Gastrocnemius medialis (tissue), 4 donors: ENCODE results near the gene HCFC1. TPM values are rescaled to one million over a fixed set of nuclear protein-coding genes. Genes with fewer than 3 reads are reported as not detected.

Source experiments
- ATAC-seq, 2 donors: fragments of 150-250 bp; one replicate each; pipeline ENCODE4 v1.9.1; 2016
- DNase-seq, 2 donors: peaks; one replicate each; pipeline ENCODE4 v3.0.0-alpha.2; 2019
- H3K27ac ChIP-seq, 4 donors: fragments of 200-600 bp; sonication (generic); 1 replicate in 1 of 4; 2 replicates in 3 of 4; pipeline ENCODE4 v1.5.1; 2016 to 2018; ENCODE audit warnings: mild to moderate bottlenecking in 2 of 4, moderate library complexity in 1 of 4
- H3K27me3 ChIP-seq, 3 donors: fragments of 200-600 bp; sonication (generic) in 2 of 3; 1 replicate in 1 of 3; 2 replicates in 2 of 3; pipeline versions ENCODE4 v1.5.1 to v1.6.0; 2016 to 2019; ENCODE audit warnings: mild to moderate bottlenecking in 1 of 3, moderate library complexity in 1 of 3
- H3K36me3 ChIP-seq, 2 donors: fragments of 200-600 bp; sonication (generic) in 1 of 2; one replicate each; pipeline ENCODE4 v1.5.1; 2017 to 2018
- H3K4me1 ChIP-seq, 2 donors: fragments of 200-600 bp; sonication (generic) in 1 of 2; one replicate each; pipeline ENCODE4 v1.5.1; 2016 to 2017; ENCODE audit warnings: mild to moderate bottlenecking in 2 of 2
- H3K4me3 ChIP-seq, 4 donors: fragments of 200-600 bp; sonication (generic) in 3 of 4; 1 replicate in 1 of 4; 2 replicates in 3 of 4; pipeline ENCODE4 v1.5.1; 2016 to 2019; ENCODE audit warnings: mild to moderate bottlenecking in 2 of 4
- H3K9me3 ChIP-seq, 3 donors: fragments of 200-600 bp; sonication (generic) in 2 of 3; 1 replicate in 1 of 3; 2 replicates in 2 of 3; pipeline ENCODE4 v1.5.1; 2016 to 2019
- POLR2A ChIP-seq, 2 donors: fragments of 450-650 bp; IDR thresholded peaks; one replicate each; pipeline ENCODE4 v1.6.1; 2017; ENCODE audit warnings: antibody characterized with exemption in 2 of 2, mild to moderate bottlenecking in 2 of 2, moderate library complexity in 2 of 2
- in situ Hi-C, 4 donors: fragments of 200-750 bp; cut with MboI; loops; one replicate each; pipeline versions ENCODE4 v1.15.0 to v1.8.0; 2017; ENCODE audit warnings: low sequenced_read_pairs in 4 of 4
- intact Hi-C: fragments of 100-400 bp; cut with DNase I; formaldehyde crosslinking; loops from one replicate; pipeline ENCODE4 v1.15.1; 2023; ENCODE audit warnings: low total_unique reads
- total RNA-seq, 4 donors: library from RNA; depleted of rRNA; stranded (reverse); fragments of >200 nt; gene quantifications; one replicate each; pipeline versions ENCODE4 v1.1.0 to v1.2.3, GENCODE V29; 2016
- TF ChIP-seq, protein P1 (sequence below), 5 experiments: fragments of 450-650 bp in 3 of 5; fragments of 200-600 bp in 2 of 5; sonication (generic) in 2 of 5; IDR thresholded peaks in 4 of 5; conservative IDR thresholded peaks in 1 of 5; 1 replicate in 4 of 5; 2 replicates in 1 of 5; pipeline ENCODE4 v1.5.1; 2016 to 2019; ENCODE audit warnings: antibody characterized with exemption in 5 of 5, mild to moderate bottlenecking in 3 of 5, moderate library complexity in 3 of 5

HCFC1 gene
- total RNA-seq, 4 donors from 2014 or later = 15.9 to 56.4 (median 51.8) TPM

DNA sequence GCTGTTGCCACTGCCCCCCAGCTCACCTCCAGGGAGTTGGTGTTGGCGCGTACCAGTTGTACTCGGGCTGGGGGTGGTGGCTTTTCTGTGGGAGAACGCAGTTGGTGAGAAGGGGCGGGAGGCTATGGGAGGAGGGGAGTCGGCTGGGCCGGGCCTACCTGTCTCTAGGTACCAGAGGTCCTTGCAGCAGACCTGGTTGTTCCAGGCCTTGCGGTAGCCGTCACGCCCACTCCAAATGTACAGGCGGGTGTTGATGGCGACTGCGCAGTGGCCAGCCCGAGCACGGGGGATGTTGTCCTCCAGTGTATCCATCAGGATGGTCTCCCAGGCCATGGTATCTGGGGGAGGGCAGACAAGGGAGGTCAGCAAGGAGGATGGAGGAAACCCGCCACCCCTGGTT lies 11.5 kb downstream of the HCFC1 start:
- intact Hi-C loops (no loop called here), in situ Hi-C loops (loop anchor here in 3 of 4 donors (25.0 kb wide), 4 partner anchors 102 to 998 kb away; partner anchors contain the start of genes IDH3G (in 2 of the 3), SRPK3 (in 2 of the 3), SSR4 (in 2 of the 3) and G6PD (in 1 of the 3))
- Histone ChIP-seq H3K9me3 (no peaks in the 10 kb centered on the region), H3K27me3 (no peaks in the 10 kb centered on the region), H3K4me1 (no peaks in the 10 kb centered on the region), H3K36me3 (peaks cover 0 to 66% of the 10 kb centered on the region in 2 donors), H3K4me3 (no peak overlapping the region), H3K27ac (no peak overlapping the region)
- no peak for TF ChIP-seq POLR2A (IDR thresholded peaks at IDR 0.05)
- TF ChIP-seq, protein P1, sequence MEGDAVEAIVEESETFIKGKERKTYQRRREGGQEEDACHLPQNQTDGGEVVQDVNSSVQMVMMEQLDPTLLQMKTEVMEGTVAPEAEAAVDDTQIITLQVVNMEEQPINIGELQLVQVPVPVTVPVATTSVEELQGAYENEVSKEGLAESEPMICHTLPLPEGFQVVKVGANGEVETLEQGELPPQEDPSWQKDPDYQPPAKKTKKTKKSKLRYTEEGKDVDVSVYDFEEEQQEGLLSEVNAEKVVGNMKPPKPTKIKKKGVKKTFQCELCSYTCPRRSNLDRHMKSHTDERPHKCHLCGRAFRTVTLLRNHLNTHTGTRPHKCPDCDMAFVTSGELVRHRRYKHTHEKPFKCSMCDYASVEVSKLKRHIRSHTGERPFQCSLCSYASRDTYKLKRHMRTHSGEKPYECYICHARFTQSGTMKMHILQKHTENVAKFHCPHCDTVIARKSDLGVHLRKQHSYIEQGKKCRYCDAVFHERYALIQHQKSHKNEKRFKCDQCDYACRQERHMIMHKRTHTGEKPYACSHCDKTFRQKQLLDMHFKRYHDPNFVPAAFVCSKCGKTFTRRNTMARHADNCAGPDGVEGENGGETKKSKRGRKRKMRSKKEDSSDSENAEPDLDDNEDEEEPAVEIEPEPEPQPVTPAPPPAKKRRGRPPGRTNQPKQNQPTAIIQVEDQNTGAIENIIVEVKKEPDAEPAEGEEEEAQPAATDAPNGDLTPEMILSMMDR (IDR thresholded peaks at IDR 0.05 in 4 of 5, conservative IDR thresholded peaks at IDR 0.05 in 1 of 5) = no peak
- DNase-seq (no peak), ATAC-seq (no peak)

DNA sequence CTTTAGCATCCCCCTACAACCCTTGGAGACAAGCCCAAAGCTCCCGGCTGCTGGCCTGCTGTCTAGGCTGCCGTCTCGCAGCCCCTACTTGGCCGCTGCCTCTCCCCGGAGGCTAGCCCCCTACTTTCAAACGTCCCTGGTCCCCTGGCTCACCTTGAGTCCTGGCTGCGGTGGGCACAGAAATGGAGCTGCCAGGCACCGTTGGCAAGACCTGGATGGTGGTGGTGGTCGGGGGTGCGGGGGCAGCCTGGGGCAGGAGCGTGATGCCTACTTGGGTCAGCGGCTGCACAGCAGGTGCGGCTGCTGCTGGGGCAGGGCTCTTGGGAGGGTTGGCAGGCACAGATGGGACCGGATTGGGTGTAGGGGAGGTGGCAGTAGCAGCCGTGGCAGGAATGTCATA lies 12.0 kb downstream of the HCFC1 start:
- ATAC-seq = no peak
- H3K4me1 ChIP-seq = no peaks in the 10 kb centered on the region
- in situ Hi-C loops = loop anchor here in 3 of 4 donors (25.0 kb wide), 4 partner anchors 103 to 997 kb away; partner anchors contain the start of genes IDH3G (in 2 of the 3), SRPK3 (in 2 of the 3), SSR4 (in 2 of the 3) and G6PD (in 1 of the 3)

DNA sequence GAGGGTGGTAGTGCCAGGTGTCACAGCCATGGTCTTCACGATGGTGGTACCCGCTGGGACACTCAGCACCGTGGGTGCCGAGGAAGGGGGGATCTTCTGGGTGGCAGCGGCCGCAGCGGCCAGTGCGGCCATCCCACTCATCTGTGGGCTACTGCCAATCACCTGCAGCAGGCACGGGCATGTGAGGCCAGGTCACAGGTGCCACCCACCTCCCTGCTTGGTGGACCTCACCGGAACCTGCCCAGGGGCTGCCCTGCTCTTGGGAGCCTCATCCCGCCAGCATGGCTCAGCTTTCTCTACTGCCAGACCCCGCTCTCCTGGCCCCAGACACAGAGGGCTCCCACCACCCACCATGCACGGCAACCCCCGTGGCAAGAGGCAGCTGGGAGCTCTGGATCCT lies 13.0 kb downstream of the HCFC1 start:
- Histone ChIP-seq H3K27me3 (no peaks in the 10 kb centered on the region), H3K27ac (no peak overlapping the region), H3K9me3 (no peaks in the 10 kb centered on the region), H3K36me3 (peaks cover 0 to 78% of the 10 kb centered on the region in 2 donors), H3K4me3 (no peak overlapping the region), H3K4me1 (no peaks in the 10 kb centered on the region)
- intact Hi-C loops (loop anchor here (10.0 kb wide), 1 partner anchor 1004 kb away; no protein-coding TSS in a partner anchor), in situ Hi-C loops (loop anchor here in 3 of 4 donors (25.0 kb wide), 4 partner anchors 104 to 996 kb away; partner anchors contain the start of genes IDH3G (in 2 of the 3), SRPK3 (in 2 of the 3), SSR4 (in 2 of the 3) and G6PD (in 1 of the 3))
- DNase-seq = no peak
- TF ChIP-seq, protein P1 (IDR thresholded peaks at IDR 0.05 in 4 of 5, conservative IDR thresholded peaks at IDR 0.05 in 1 of 5) = no peak
- TF ChIP-seq POLR2A (IDR thresholded peaks at IDR 0.05) = no peak
- no peak for ATAC-seq

More for the DNA sequence above, 12.0 kb downstream of the HCFC1 start:
- no peak for DNase-seq
- intact Hi-C loops = loop anchor here (10.0 kb wide), 1 partner anchor 1005 kb away; no protein-coding TSS in a partner anchor
- Histone ChIP-seq H3K9me3 (no peaks in the 10 kb centered on the region), H3K4me3 (no peak overlapping the region), H3K27me3 (no peaks in the 10 kb centered on the region), H3K36me3 (peaks cover 0 to 68% of the 10 kb centered on the region in 2 donors), H3K27ac (no peak overlapping the region)
- no peak for TF ChIP-seq POLR2A (IDR thresholded peaks at IDR 0.05)
- TF ChIP-seq, protein P1 (IDR thresholded peaks at IDR 0.05 in 4 of 5, conservative IDR thresholded peaks at IDR 0.05 in 1 of 5) = no peak

DNA sequence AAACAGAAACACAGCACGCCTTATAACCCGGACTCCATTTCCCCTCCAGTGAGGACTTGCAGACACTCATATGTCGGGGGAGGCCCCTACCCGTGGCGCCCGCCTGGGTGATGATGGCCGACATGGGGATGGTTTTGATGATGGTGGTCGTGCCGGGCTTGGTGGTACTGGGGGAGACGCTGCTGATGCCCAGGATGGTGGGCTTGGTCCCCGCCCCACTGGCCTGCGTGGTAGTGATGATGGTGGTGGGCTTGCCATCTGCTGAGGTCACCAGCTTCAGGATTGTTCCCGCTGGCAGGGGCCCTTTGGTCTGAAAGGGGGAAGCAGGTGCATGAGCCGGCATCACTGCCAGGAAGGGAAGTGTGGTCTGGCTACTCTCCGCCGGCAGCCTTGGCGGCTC lies 14.4 kb downstream of the HCFC1 start:
- no peaks in the 10 kb centered on the region for H3K27me3 ChIP-seq
- no peak for DNase-seq
- in situ Hi-C loops = loop anchor here in 3 of 4 donors (25.0 kb wide), 4 partner anchors 105 to 995 kb away; partner anchors contain the start of genes IDH3G (in 2 of the 3), SRPK3 (in 2 of the 3), SSR4 (in 2 of the 3) and G6PD (in 1 of the 3)
- H3K9me3 ChIP-seq = no peaks in the 10 kb centered on the region
- intact Hi-C loops = loop anchor here (10.0 kb wide), 1 partner anchor 1002 kb away; no protein-coding TSS in a partner anchor
- no peak for TF ChIP-seq POLR2A (IDR thresholded peaks at IDR 0.05)
- TF ChIP-seq, protein P1 (IDR thresholded peaks at IDR 0.05 in 4 of 5, conservative IDR thresholded peaks at IDR 0.05 in 1 of 5) = no peak
- H3K4me3 ChIP-seq = no peak overlapping the region
- ATAC-seq = no peak
- H3K27ac ChIP-seq = no peak overlapping the region
- H3K36me3 ChIP-seq = peaks cover 0 to 78% of the 10 kb centered on the region in 2 donors
- no peaks in the 10 kb centered on the region for H3K4me1 ChIP-seq
